DOHH2 (cell line): ENCODE measurements around the gene VSIG4.
A peak's percentile ranks its signal among the peaks of the same experiment; 100 is the strongest.
"Not testable (repeated sequence)": the region's sequence is repeated elsewhere in the genome, so short reads cannot be mapped to it uniquely, and the experiment has no call there.

Experiments
- H3F3A ChIP-seq: fragments of 200-600 bp; sonication (generic), shearing (Covaris generic); 2 replicates; pipeline ENCODE4 v1.6.0; 2016; ENCODE audit warnings: antibody characterized with exemption, mild to moderate bottlenecking; ENCODE audit not compliant: control insufficient read depth, insufficient read depth
- H3K27ac ChIP-seq: fragments of 200-600 bp; sonication (generic); 2 replicates; pipeline ENCODE4 v1.5.1; 2014; ENCODE audit warnings: low read depth, mild to moderate bottlenecking, low read length, moderate library complexity
- H3K27me3 ChIP-seq: fragments of 200-600 bp; sonication (generic); 2 replicates; pipeline ENCODE4 v1.6.1; 2014; ENCODE audit warnings: mild to moderate bottlenecking, low read length, mixed read lengths; ENCODE audit not compliant: control insufficient read depth
- H3K36me3 ChIP-seq: fragments of 200-600 bp; sonication (generic); 2 replicates; pipeline ENCODE4 v1.6.1; 2014; ENCODE audit warnings: mild to moderate bottlenecking, low read length, moderate library complexity, mixed read lengths; ENCODE audit not compliant: control insufficient read depth
- H3K4me1 ChIP-seq: fragments of 200-600 bp; sonication (generic); 2 replicates; pipeline ENCODE4 v1.6.1; 2014; ENCODE audit warnings: mild to moderate bottlenecking, low read length, mixed read lengths; ENCODE audit not compliant: control insufficient read depth
- H3K4me2 ChIP-seq: fragments of 200-600 bp; sonication (generic); 2 replicates; pipeline ENCODE4 v1.6.0; 2014; ENCODE audit warnings: mild to moderate bottlenecking, low read length, moderate library complexity
- H3K4me3 ChIP-seq: fragments of 200-600 bp; sonication (generic); 2 replicates; pipeline ENCODE4 v1.5.1; 2014; ENCODE audit warnings: mild to moderate bottlenecking, low read length, mixed read lengths
- H3K79me2 ChIP-seq: fragments of 200-600 bp; sonication (generic); 2 replicates; pipeline ENCODE4 v1.6.1; 2014; ENCODE audit warnings: mild to moderate bottlenecking, low read length, mixed read lengths; ENCODE audit not compliant: control insufficient read depth
- H3K9me2 ChIP-seq: fragments of 200-600 bp; sonication (generic); replicated peaks from 2 replicates; pipeline ENCODE4 v1.6.1; 2014; ENCODE audit warnings: mild to moderate bottlenecking, low read length, mixed read lengths; ENCODE audit not compliant: control insufficient read depth
- H3K9me3 ChIP-seq: fragments of 200-600 bp; sonication (generic); 2 replicates; pipeline ENCODE4 v1.6.1; 2014; ENCODE audit warnings: antibody characterized with exemption, low read length, mixed read lengths; ENCODE audit not compliant: control insufficient read depth, insufficient read depth
- H4K20me1 ChIP-seq: fragments of 200-600 bp; sonication (generic); 2 replicates; pipeline ENCODE4 v1.6.0; 2014; ENCODE audit warnings: low read depth, mild to moderate bottlenecking, antibody characterized with exemption, low read length, moderate library complexity; ENCODE audit not compliant: control insufficient read depth, insufficient read depth
- CTCF ChIP-seq: fragments of 200-600 bp; sonication (generic); IDR thresholded peaks from one replicate; pipeline ENCODE4 v1.5.1; 2014; ENCODE audit warnings: antibody characterized with exemption, mild to moderate bottlenecking, low read depth, low read length; ENCODE audit not compliant: poor library complexity, severe bottlenecking
- EZH2phosphoT487 ChIP-seq: fragments of 200-600 bp; sonication (generic); IDR thresholded peaks from 2 replicates; pipeline ENCODE4 v1.6.1; 2017; ENCODE audit warnings: borderline replicate concordance, mild to moderate bottlenecking, antibody characterized with exemption, low read length, moderate library complexity, mixed read lengths

VSIG4 gene

GRCh38 chrX:65985922-65986588 is 53.8 kb downstream of the VSIG4 start:
- no peak overlapping the region for H3K27ac ChIP-seq
- H3K27me3 ChIP-seq, result no peaks in the 10 kb centered on the region
- no peak overlapping the region for H3K4me3 ChIP-seq
- no peak overlapping the region for H3K4me2 ChIP-seq
- H3K9me2 ChIP-seq, result no peaks in the 10 kb centered on the region
- peaks cover 13% of the 10 kb centered on the region for H3K4me1 ChIP-seq
- H3K9me3 ChIP-seq, result no peaks in the 10 kb centered on the region
- no peaks in the 10 kb centered on the region for H3F3A ChIP-seq
- H3K79me2 ChIP-seq, result no peaks in the 10 kb centered on the region
- H4K20me1 ChIP-seq, result no peaks in the 10 kb centered on the region
- no peaks in the 10 kb centered on the region for H3K36me3 ChIP-seq
- TF ChIP-seq EZH2phosphoT487 (no peak), CTCF (peak; percentile 56)

- Histone ChIP-seq H3K27me3 (no peaks in the 10 kb centered on the region), H3K27ac (no peak overlapping the region), H3K36me3 (no peaks in the 10 kb centered on the region), H3K4me3 (no peak overlapping the region), H3K79me2 (no peaks in the 10 kb centered on the region), H3K4me1 (peaks cover 13% of the 10 kb centered on the region), H3K9me3 (no peaks in the 10 kb centered on the region), H4K20me1 (no peaks in the 10 kb centered on the region), H3K9me2 (no peaks in the 10 kb centered on the region), H3K4me2 (no peak overlapping the region), H3F3A (no peaks in the 10 kb centered on the region)
- no peak for TF ChIP-seq CTCF
- no peak for TF ChIP-seq EZH2phosphoT487
Observed at GRCh38 chrX:65985211-65985610, 54.7 kb downstream of the VSIG4 start.

DNA sequence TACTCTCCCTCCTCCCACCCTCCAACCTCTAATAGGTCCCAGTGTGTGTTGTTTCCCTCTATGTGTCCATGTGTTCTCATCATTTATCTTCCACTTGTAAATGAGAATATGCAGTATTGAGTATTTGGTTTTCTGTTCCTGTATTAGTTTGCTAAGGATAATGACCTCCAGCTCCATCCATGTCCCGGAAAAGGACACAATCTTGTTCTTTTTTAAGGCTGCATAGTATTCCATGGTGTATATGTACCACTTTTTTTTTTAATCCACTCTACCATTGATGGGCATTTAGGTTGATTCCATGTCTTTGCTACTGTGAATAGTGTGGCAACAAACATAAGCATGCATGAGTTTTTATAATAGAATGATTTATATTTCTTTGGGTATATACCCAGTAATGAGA is 62.7 kb downstream of the VSIG4 start:
- H3K9me3 ChIP-seq, H3K4me1 ChIP-seq, H3K79me2 ChIP-seq, H3K4me3 ChIP-seq, H3K27me3 ChIP-seq, H3K9me2 ChIP-seq, H3K36me3 ChIP-seq, H3K4me2 ChIP-seq, H3K27ac ChIP-seq, H4K20me1 ChIP-seq, H3F3A ChIP-seq: not testable (repeated sequence)

- no peaks in the 10 kb centered on the region for H4K20me1 ChIP-seq
- no peaks in the 10 kb centered on the region for H3K79me2 ChIP-seq
- H3F3A ChIP-seq, result no peaks in the 10 kb centered on the region
- H3K4me1 ChIP-seq, result no peaks in the 10 kb centered on the region
- H3K27me3 ChIP-seq, result no peaks in the 10 kb centered on the region
- H3K9me2 ChIP-seq, result no peaks in the 10 kb centered on the region
- H3K27ac ChIP-seq, result no peak overlapping the region
- TF ChIP-seq CTCF (no peak), EZH2phosphoT487 (no peak)
- H3K4me3 ChIP-seq, result no peak overlapping the region
- no peaks in the 10 kb centered on the region for H3K9me3 ChIP-seq
- H3K4me2 ChIP-seq, result no peak overlapping the region
- H3K36me3 ChIP-seq, result no peaks in the 10 kb centered on the region
Observed at GRCh38 chrX:65976161-65976560, 63.7 kb downstream of the VSIG4 start.

GRCh38 chrX:65975161-65975751 is 64.6 kb downstream of the VSIG4 start:
- not testable (repeated sequence) for H3K27me3 ChIP-seq, H3K27ac ChIP-seq, H3K4me2 ChIP-seq, H4K20me1 ChIP-seq, H3F3A ChIP-seq, H3K9me2 ChIP-seq, H3K4me3 ChIP-seq, H3K9me3 ChIP-seq, H3K79me2 ChIP-seq, H3K36me3 ChIP-seq, H3K4me1 ChIP-seq
